ENCODE data around the gene KMO.
A peak's percentile ranks its signal among the peaks of the same experiment; 100 is the strongest.

KMO gene

DNA sequence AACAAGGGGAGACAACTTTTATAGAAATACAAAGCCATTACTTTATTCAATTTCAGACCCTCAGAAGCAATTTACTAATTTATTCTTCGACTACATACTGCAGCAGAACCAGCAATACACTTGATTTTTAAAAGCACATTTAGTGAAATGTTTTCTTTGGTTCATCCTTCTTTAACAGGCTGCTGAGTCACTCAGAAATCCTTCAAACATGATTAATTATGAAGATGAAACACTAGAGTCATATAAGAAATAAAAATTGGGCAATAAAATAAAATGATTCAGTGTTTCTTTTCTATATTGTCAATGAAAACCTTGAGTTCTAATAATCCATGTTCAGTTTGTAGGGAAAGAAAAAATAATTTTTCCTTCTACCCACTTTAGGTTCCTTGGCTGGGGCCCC lies 61.0 kb downstream of the KMO start:
- peak; percentile 66 for DNase-seq (ENCODE audit: low read depth)

DNA sequence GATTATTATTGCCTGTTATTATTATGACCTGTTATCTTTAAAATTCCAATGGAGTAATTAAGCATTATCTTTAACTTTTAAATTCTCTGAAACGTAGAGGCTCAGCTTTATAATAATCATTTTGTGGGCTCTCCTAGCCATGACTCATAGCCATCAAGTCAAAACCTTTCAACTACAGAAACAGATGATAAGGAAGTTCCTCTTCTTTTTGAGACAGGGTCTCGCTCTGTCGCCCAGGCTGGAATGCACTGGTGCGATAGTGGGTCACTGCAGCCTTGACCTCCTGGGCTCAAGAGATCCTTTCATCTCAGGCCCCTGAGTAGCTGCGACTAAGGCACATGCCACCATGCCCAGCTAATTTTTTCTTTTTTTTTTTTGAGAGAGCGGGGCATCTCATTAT lies 64.5 kb downstream of the KMO start:
- DNase-seq (ENCODE audit: low read depth): no peak

DNA sequence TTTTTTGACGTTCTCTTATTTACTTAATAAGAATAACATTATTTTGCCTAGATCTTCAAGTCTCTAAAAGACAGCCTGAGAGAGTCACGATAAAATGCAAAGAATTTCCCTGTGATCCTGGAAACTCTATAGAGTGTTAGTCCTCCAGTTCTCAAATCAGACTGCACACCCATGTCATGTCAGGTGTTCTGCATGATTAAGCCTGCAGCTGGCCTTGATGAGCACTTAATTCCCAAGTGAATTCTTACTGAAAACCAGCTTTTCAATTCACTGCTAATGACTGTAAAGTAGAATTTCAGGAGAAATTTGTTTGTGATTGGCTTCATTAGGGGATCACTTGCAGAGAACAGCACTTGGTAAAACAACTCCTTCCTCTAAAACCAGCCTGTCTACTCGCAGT lies 66.1 kb downstream of the KMO start:
- DNase-seq (ENCODE audit: low read depth): no peak

DNA sequence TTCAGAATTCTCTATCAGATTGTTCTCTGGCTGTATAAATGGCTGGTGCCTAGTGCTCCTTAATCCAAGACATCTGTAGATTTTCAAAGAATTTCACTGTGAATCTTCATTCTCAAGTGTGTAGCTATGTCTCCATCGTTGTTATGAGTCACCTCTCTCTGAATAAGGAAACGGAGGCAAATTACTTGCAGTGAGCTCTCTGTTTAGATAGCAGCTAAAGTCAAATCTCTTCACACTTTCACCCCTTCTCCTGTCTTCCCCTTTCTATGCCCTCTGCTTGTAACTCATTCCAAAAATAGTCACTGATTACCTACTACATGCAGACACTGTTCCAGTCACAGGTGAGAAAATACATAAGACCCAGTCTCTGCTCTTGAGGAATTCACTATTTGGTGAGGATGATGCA lies 68.3 kb downstream of the KMO start:
- peak; percentile 50 for DNase-seq (ENCODE audit: low read depth)

DNA sequence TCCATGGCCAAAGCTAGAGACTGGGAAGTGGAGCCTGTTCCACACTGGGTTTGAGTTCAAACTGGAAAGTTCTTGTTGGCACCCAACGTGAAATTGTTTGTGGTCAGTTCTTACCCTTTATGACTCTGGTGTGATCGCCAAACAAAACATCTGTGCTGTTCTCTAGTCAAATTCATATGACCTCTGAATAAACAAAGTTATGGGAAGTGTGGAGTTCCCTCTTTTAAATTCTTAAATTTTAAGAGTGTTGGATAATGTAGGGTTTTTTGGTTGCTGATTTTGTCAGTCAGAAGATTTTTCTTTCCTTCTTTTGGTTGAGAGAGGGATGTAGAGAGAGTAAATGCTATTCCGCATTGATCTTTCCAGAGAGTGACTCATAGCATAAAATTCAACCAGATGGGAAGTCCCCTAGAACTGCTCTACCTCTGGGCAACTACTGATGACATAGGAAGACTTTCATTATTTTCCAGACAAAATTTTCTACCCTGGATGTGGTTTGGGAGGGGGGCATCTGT lies 71.6 kb downstream of the KMO start:
- peak; percentile 79 for DNase-seq (ENCODE audit: low read depth)

DNA sequence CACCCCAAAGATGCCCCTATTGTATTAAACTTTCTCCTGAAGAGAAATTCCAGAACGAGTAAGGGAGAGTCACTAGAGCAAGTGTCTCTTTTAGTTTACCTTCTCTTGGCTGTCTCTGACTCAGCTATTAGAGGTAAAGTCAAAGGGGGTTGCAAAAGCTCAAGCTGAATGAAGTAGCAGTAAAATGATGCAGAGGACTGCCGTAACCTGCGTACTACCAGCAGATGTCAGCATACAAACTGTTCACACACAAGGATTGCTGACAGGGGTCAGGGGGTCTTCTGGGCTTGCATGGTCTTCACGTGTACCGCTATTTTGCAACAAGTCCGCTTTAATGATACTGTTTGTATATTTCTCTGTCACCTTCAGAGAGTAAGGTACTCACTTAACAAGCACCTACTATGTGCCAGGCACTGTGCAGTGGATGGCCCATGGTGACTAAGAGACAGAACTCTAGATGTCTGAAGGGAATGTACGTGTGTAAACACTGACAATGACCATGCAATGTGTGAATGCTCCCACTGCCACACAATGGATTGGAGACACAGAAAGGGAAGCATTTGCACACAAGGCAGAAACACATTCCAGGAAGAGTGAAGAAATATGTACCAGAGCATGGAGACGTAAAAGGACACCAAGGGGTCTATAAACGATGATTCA lies 73.1 kb downstream of the KMO start:
- peak; percentile 58 for DNase-seq (ENCODE audit: low read depth)

DNA sequence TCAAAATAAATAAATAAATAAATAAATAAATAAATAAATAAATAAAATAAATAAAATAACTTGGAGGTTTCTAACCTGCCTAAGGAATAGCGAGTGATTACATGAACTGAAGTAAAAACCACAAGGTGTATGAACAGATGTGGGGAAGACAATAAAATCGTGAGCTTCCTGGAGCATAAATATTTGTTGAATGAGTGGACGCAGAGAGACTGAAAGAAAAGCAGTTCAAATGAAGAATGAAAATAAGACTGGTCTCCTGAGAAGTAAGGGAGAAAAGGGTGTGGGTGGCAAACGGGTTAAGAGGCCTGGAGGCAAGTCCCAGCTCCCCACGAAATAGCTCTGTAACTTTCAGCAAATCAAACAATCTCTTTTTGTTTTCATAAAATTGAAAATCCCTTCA lies 74.4 kb downstream of the KMO start:
- peak; percentile 78 for DNase-seq (ENCODE audit: low read depth)

DNA sequence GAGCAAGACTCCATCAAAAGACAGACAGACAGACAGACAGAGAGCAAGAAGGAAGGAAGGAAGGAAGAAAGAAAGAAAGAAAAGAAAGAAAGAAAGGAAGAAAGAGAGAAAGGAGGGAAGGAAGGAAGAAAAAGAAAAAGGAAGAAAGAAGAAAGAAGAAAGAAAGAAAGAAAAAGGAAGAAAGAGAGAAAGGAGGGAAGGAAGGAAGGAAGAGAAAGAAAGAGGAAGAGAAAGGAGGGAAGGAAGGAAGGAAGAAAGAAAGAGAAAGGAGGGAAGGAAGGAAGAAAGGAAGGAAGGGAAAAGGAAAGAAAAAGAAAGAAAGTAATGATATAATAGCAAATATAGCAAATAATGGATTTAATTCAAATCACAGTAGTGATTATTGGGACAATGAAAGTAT lies 75.3 kb downstream of the KMO start:
- no peak for DNase-seq (ENCODE audit: low read depth)

DNA sequence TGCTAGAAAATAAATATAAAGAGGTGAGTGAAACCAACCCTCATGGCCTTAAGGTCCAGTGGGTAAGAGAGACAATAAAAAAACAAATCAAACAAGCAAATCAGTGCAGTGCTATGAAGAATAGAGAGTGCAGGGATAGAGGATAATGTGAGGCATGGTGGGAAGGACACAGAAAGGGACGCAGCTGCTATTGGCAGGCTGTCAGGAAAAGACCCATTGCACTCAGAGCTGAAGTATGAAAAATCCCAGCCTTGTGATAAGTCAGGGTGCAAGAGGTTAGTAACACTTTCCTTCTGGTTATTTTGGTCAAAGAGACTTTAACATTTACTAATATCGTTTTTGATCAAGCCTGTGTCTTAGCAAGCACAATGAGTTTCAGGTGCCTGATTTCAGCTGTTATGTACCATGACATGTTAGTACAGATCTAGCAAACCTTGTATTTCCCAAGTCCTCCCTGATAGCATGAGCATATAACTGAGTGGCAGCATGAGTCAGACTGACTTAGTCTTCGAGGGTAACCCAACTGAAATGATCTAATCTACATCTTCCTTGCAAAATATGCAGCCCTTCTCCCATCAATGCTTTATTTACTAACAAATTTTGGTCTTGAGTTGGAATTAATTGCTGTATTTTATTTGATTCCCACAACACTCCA lies 76.3 kb downstream of the KMO start:
- peak; percentile 89 for DNase-seq (ENCODE audit: low read depth)

DNA sequence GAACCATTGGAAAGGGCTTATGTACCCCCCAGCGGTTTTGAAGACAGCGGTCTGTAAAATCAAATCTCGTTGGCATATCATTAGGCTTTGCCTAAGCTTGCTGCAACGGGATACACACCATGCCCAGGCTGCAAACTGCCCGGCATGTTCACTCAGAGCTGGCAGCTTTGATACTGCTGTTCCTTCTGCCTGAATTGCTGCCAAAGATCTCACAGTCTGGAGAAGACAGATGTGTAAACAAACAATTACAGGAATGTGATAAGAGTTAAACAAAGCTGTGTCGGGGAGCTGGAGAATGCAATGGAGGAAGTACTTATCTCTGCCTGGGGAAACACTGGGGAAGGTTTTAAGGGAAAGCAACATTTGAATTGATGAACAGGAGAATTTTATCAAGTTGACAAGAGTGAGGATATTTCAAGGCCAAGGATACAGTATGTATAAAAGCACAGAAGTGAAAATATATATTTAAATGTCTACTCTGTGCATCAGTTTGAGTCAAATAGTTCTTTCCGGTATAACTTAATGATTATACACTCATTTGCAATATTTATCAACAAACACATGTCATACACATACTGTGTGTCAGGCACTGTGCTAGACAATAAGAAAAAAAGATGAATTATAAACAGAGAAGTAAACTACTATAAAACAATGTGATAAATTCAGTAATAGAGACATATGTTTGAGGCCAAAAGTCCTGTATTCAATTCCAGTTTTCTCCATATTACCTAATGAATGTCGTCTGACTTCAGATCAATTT lies 78.1 kb downstream of the KMO start:
- no peak for DNase-seq (ENCODE audit: low read depth)

DNA sequence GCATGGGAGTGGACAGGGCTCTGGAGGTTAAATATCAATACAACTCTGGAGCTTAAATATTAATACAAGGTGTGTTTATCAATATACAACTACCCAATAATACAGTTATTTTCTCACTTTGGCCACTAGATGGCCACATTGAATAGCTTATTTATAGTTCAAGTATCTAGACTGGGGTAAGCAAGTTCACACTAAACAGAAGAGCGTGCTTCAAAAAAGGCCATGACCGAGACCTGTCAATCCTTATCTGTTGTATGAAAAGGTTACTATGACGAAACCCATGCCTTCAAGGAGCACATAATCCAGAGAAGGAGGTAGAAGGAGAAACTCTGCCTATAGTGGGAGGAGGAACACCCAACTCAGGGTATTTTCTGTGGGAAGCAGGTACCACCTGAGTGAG lies 78.9 kb downstream of the KMO start:
- DNase-seq (ENCODE audit: low read depth): peak; percentile 83

DNA sequence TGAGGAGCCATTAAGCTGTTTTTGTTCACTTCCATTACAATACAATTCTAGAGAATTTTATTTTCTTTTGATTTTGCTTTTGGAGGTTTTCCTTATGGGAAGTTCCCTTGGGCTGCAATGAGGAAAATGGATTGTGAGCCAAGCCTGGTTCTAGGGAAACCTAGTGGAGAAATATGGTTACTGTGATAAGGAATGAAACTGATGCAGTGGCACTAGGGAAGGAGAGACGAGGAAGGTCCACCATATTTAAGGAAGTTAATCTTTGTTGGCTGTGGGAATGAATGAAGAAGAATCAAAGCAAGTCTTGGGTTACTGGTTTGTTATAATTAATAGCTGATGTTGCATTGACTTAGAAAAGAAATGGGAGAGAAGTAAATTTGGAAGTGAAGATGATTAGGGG lies 79.6 kb downstream of the KMO start:
- peak; percentile 32 for DNase-seq (ENCODE audit: low read depth)

DNA sequence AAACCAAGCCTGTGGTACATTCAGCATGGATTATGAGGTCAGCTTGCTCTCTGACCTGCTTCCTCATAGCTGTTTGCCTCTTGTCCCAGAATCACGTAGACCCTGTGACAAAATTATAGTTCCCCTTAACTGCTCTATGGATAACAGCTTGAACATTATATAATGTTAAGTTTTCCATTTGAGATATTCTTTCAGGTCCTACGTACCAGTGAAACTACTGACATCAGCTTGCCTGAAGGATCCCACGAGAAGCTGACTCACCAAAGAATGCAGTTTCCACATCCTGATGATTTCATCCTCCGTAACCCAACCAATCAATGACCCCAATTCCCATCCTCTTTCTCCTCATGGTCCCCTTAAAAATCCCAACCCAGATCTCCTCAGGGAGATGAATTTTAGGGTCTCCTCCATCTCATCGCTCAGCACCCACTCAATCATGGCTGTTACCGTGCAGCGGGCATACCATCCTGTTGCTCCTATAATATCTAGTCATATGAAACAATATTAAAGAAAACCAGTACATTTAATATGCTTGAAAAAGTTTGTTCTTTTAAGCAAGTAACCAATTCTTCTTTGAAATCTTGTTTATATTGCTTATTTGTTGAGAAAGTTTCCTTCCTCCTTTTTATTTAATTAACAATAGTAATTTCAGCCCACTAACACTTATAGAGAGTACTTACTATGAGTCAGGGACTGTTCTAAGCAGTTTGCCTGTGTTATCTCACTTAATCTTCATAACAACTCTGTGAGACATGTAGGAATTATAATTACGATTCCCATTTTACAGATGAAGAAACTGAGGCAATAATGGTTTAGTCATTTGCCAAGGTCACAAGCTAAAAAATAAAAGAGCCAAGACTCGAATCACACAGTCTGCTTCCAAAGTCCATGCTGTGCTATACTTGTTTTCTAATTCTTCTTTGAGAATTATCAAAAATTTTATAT lies 80.6 kb downstream of the KMO start:
- DNase-seq (ENCODE audit: low read depth): peak; percentile 96

DNA sequence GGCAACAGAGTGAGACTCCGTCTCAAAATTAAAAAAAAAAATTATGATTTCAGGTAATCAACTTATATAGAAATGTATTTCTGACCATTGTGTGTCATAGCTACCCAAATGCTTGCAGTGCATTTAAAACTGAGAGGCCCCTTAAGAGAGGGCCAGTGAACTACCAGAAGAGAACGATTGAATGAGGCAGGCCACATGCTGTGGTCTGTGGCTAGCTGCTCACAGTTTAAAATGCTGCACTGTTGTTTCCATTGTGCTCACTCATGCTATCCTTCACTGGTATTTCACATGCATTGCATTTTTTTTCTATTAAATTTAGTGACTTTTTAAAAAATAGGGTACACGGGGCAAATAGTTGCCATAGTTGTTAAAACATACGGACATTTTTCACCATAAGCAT lies 82.0 kb downstream of the KMO start:
- no peak for DNase-seq (ENCODE audit: low read depth)

DNA sequence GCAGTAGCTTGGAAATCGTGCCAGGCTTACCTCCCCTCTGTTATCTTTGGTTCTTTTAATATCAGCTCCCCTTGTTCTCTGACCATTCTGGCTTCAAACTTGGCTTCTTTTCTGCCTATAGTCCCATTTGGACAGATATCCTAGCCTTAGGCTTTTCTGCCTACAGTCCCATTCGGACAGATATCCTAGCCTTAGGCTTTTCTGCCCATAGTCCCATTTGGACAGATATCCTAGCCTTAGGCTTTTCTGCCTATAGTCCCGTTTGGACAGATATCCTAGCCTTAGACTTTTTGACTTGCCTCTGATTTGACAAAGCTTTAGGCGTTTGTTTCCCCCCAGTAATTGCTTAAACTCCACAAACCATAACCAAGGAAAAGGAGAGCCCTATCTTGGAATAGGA lies 82.4 kb downstream of the KMO start:
- no peak for DNase-seq (ENCODE audit: low read depth)

DNA sequence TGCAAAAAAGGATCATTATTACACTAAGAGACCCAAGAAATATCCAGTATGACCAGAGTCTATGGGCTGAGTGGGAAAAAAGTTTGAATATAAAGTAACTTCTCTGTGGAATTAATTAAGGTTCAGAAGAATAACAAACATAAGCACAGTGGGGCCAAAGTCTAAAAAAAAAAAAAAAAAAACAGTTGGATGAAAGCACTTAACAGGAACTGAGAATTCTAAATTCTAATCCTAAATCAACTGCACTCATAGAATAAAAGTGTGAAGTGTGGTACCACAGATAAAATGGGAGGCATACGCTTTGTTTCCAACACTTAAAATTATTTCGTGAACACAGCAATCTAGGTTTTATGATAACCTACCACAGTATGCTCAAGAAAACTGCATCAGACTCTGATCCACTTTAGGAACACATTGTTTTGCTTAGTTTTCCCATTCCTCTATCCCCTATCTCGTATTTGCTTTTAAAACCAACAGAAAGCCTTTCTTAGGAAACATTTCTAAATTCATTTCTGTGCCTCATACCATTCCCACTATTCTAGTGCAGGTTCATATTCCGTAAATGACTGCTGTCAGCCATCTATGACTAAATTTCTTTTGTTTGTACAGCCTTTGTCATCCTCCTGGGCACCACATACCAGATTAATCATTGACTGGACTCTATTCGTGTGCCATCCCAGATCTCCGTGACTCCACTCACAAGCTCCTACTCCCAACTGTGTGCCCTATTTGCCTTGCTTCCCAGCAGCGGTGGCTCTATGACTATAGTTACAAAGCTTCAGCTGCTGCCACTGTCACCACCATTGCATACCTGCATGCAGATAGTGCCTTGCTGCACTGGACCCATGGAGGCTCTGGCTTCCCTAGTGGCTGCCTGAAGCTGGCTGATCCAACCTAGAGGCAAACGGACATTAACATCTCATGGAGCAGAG lies 83.1 kb downstream of the KMO start:
- DNase-seq (ENCODE audit: low read depth): peak; percentile 51

DNA sequence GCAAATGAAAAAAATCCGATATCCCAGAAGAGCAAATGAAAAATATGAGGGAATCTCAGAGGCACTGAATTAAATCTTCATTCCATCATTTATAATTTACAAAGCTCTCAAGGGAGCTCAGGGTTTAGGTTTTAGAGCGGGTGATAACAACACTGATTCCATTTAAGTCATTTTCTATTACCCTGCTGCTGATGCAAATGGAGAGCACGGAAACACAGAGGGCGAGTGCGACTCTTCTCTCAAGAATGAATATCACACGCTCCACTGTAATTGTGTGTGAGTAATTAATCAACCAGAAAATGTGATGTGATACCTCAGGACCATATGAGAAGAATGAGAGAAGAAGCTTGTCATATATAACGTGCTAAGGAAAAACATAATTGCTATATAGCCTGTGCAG lies 85.2 kb downstream of the KMO start:
- DNase-seq (ENCODE audit: low read depth): no peak

DNA sequence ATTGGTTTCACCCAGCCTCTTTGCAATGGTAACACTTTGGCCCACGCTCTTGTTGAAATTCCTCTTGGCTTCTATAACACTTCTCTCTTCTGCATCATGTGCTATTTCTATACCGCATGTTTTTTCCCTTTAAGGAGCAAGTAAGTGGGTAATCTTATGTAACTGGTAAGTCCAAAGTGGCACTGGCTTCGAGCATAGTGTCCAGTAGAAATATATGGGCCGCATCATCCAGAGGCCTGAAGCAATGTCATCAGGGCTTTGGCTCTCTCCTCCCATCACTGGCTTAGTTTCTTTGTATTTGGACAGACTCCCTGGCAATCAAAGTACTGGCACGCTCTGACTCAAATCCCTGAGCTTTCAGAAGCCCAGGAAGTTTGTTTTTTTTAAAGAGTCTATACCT lies 90.5 kb downstream of the KMO start:
- no peak for DNase-seq (ENCODE audit: low read depth)

DNA sequence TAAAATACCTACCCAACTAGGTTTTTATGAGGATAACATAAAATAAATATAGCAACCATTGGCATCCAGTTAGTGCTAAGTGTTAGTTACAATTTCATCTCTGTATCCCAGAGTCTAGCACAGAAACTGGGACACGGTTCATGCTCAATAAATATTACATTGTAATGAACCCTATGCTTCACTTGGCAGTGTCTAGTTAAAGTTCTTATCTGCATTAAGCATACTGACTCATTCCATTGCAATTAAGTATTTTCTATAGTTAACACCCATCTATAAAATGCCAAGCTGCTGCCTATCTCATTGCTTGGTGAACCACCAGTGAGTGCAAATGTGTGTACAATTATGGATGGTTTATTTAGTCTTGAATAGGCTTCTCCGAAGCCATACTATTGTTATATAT lies 92.8 kb downstream of the KMO start:
- no peak for DNase-seq (ENCODE audit: low read depth)

DNA sequence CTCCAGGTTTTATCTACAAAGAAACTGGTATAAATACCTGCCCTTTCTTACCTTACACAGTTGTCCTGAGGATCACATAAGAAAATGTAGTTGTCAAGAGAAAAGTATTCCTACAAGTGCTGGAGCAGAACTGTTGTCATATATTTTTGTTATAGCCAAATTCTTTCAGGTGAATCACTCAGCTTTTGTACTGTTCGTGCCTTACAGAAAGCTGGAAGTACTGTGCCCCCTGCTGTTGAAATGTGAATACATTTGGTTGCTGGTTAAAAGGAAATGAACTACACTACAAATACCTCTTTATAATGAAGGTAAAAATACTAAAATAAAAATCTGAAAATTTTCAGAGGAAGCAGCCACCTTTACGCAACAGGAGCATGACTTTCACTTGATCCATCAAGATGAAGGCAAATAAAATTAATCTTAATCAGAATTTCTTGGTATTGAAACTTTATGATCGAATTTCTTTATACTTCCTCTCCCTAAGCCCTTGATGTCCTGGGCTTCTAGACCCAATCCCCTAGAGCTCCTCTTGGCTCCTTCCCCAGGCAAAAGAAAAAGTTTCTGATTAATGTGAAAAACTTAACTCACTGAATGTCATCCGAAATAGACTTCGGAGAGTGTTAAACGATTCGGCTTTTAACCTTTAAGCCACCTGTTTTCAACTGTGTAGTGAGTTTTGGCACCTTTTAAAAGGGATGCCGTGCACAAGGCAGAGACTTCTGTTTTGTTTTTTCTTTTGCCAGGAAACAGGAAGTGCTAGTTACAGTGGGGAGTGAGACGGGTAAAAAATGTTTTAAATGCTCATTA lies 95.5 kb downstream of the KMO start:
- DNase-seq (ENCODE audit: low read depth): peak; percentile 86

All from ELR (cell line).